ENCODE results near the gene DISP1. TPM values are rescaled to one million over a fixed set of nuclear protein-coding genes. Genes with fewer than 3 reads are reported as not detected.

Gene DISP1
- total and polyA plus RNA-seq, 2 experiments from 2014 or later, result 2.4 to 4.4 TPM

- TF ChIP-seq REST (IDR thresholded peaks at IDR 0.05; ENCODE audit: unreplicated experiment) (no peak), ZNF331 (CRISPR knock-in tag; IDR thresholded peaks at IDR 0.05; ENCODE audit: low read depth) (no peak), STAT1 (IDR thresholded peaks at IDR 0.05; ENCODE audit: unreplicated experiment) (no peak), POLR2AphosphoS5 (IDR thresholded peaks at IDR 0.05; ENCODE audit: low read depth) (peak; percentile 76), EZH2phosphoT487 (IDR thresholded peaks at IDR 0.05; ENCODE audit: unreplicated experiment) (no peak), CREB1 (CRISPR knock-in tag; IDR thresholded peaks at IDR 0.05; ENCODE audit: low read depth) (0 out of 2 replicates have a peak, but pooled peaks have one; percentile 20)
Observed at GRCh38 chr1:222814536-222815439, at the start of gene DISP1 (continued).

GRCh38 chr1:222767152-222767571 lies 47.7 kb upstream of the DISP1 start:
- H3K27me3 ChIP-seq (ENCODE audit: insufficient read depth), result no peaks in the 10 kb centered on the region
- no peaks in the 10 kb centered on the region for H4K20me1 ChIP-seq (replicated peaks; ENCODE audit: insufficient read depth)
- peaks cover 4% of the 10 kb centered on the region; the same call in 1 of the 2 replicates for H3K36me3 ChIP-seq (ENCODE audit: insufficient read depth)
- TF ChIP-seq EZH2 (IDR thresholded peaks at IDR 0.05; ENCODE audit: low read depth, unreplicated experiment) (no peak), CTCF (conservative IDR thresholded peaks at IDR 0.05; ENCODE audit: low read depth in 2 of 2) (no peak), EZH2phosphoT487 (IDR thresholded peaks at IDR 0.05; ENCODE audit: unreplicated experiment) (no peak), REST (IDR thresholded peaks at IDR 0.05; ENCODE audit: unreplicated experiment) (no peak), ZNF331 (CRISPR knock-in tag; IDR thresholded peaks at IDR 0.05; ENCODE audit: low read depth) (no peak), ZNF114 (CRISPR knock-in tag; IDR thresholded peaks at IDR 0.05) (no peak)
- no peaks in the 10 kb centered on the region for H3F3A ChIP-seq (replicated peaks; ENCODE audit: low read depth)
- H3K9me2 ChIP-seq (ENCODE audit: insufficient read depth), result peaks cover 2% of the 10 kb centered on the region; the same call in 1 of the 2 replicates
- no peak overlapping the region for H3K4me3 ChIP-seq
- Mint-ChIP-seq H3K36me3 (ENCODE audit: low read depth) (peaks cover 15% of the 10 kb centered on the region; the same call in 2 of the 3 replicates), H3K4me3 (no peak overlapping the region), H3K9me3 (peaks cover 28% of the 10 kb centered on the region), H3K27ac (no peak overlapping the region), H3K4me1 (no peaks in the 10 kb centered on the region), H3K27me3 (ENCODE audit: insufficient read depth, low read depth, poor library complexity) (peaks cover 3% of the 10 kb centered on the region)
- no peak overlapping the region for H2AFZ ChIP-seq
- no peak for ATAC-seq
- H3K4me1 ChIP-seq (ENCODE audit: insufficient read depth), result no peaks in the 10 kb centered on the region
- H3K4me2 ChIP-seq, result no peak overlapping the region
- DNase-seq (ENCODE audit: low spot score), result no peak
- no peaks in the 10 kb centered on the region for H3K79me2 ChIP-seq (replicated peaks; ENCODE audit: insufficient read depth)
- H3K27ac ChIP-seq (ENCODE audit: low read depth), result no peak overlapping the region
